Activated naive CD4-positive, alpha-beta T cell treated with anti-CD3 and anti-CD28 coated beads, Interleukin-2, amount 50 U/mL, for 16 hours (primary cell): ENCODE results near the gene ACSM2A.
"Not testable (repeated sequence)": the region's sequence is repeated elsewhere in the genome, so short reads cannot be mapped to it uniquely, and the experiment has no call there.

ENCODE experiments used
- DNase-seq: peaks from one replicate; pipeline ENCODE4 v3.0.0-alpha.2; 2020

ACSM2A gene

GRCh38 chr16:20460313-20460712 is 9.0 kb downstream of the ACSM2A start:
- DNase-seq = not testable (repeated sequence)

GRCh38 chr16:20468954-20469353 is 17.6 kb downstream of the ACSM2A start:
- DNase-seq = not testable (repeated sequence)

- not testable (repeated sequence) for DNase-seq
Measured at GRCh38 chr16:20469930-20470329, 18.6 kb downstream of the ACSM2A start.

GRCh38 chr16:20470732-20471131 is 19.4 kb downstream of the ACSM2A start:
- not testable (repeated sequence) for DNase-seq

- DNase-seq = not testable (repeated sequence)
Measured at GRCh38 chr16:20477188-20477744, 25.9 kb downstream of the ACSM2A start.

- not testable (repeated sequence) for DNase-seq
Measured at GRCh38 chr16:20483989-20484388, 32.7 kb downstream of the ACSM2A start.

GRCh38 chr16:20484726-20485125 is 33.4 kb downstream of the ACSM2A start:
- no peak for DNase-seq

- no peak for DNase-seq
Measured at GRCh38 chr16:20485408-20485807, 34.1 kb downstream of the ACSM2A start.

GRCh38 chr16:20490994-20491393 is 39.7 kb downstream of the ACSM2A start:
- DNase-seq = not testable (repeated sequence)

- not testable (repeated sequence) for DNase-seq
Measured at GRCh38 chr16:20491448-20491847, 40.1 kb downstream of the ACSM2A start.

- DNase-seq = no peak
Measured at GRCh38 chr16:20504418-20504817, 53.1 kb downstream of the ACSM2A start.

- no peak for DNase-seq
Measured at GRCh38 chr16:20507280-20507679, 56.0 kb downstream of the ACSM2A start.

GRCh38 chr16:20510323-20510722 is 59.0 kb downstream of the ACSM2A start:
- no peak for DNase-seq

- DNase-seq = no peak
Measured at GRCh38 chr16:20515688-20516090, 64.4 kb downstream of the ACSM2A start.

- DNase-seq = no peak
Measured at GRCh38 chr16:20517149-20517548, 65.8 kb downstream of the ACSM2A start.

- no peak for DNase-seq
Measured at GRCh38 chr16:20519231-20519630, 67.9 kb downstream of the ACSM2A start.

- no peak for DNase-seq
Measured at GRCh38 chr16:20520103-20520502, 68.8 kb downstream of the ACSM2A start.

- not testable (repeated sequence) for DNase-seq
Measured at GRCh38 chr16:20531795-20532194, 80.5 kb downstream of the ACSM2A start.

GRCh38 chr16:20532284-20532792 is 81.0 kb downstream of the ACSM2A start:
- not testable (repeated sequence) for DNase-seq

- not testable (repeated sequence) for DNase-seq
Measured at GRCh38 chr16:20536669-20537068, 85.3 kb downstream of the ACSM2A start.
